Activated T-cell treated with anti-CD3 and anti-CD28 coated beads for 1 hour (primary cell): Measurements from ENCODE around the gene RFTN1.

Experiments used
- DNase-seq: peaks from one replicate; pipeline ENCODE4 v3.0.0-alpha.2; 2020; ENCODE audit warnings: low read depth

RFTN1 gene

DNA sequence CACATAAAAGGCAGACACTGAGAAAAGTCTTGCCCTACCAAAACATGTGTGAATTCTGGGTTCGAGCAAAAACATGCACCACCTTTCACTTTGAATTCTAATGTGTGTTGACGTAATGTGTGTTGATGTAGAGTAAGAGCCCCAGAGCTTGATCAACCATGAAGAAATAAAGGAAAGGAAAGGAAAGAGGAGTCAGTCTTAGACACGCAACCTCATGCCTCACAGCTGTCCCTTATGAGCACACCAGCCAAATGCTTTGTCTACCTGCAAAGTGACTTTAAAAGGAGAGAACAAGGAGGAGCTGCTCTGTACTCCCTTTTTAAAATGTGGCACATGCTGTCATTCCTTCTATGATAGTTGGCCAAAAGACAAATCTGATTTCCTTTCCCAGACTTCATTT lies 80.8 kb downstream of the RFTN1 start:
- no peak for DNase-seq

DNA sequence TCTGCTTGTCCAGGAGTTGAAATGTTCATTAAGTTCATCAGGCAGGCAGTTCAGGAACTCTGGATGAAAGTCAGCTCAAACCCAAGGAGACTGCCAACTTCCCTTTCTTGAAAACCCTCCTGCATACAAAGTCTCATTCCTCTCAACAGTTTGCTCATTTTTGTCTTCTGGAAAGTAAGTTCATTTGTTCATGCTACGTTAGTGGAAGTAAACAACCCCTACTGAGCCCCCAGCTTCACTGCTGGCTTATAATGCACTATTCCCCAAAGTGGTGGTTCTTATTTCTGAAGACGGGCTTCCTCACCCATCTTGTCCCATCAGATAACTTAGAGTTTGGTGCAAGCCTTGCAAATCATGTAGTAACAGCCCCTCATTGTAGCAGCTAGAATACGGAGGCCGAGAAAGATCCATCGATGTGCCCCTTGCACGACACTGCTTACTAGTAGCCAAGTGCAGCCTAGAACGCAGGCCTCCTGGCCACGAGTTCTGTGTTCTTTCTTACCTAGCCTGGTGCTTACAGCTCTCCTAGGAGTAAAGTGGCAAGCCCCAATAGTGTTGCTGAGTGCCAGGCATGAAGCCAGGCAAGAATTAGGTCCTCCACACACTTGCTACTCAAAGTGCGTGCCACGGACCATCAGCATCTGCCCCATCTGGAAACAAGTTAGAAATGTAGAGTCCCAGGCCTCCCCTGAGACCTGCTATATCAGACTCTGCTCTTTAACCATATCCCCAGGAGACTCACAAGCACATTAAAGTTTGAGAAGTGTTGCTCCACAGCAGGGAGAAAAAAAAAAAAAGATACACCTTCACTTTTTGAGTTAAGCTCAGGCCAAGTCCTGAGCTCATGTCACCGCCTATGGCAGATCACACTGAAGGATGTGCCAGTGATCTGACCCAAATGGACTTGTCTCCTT lies 82.5 kb downstream of the RFTN1 start:
- DNase-seq: no peak

DNA sequence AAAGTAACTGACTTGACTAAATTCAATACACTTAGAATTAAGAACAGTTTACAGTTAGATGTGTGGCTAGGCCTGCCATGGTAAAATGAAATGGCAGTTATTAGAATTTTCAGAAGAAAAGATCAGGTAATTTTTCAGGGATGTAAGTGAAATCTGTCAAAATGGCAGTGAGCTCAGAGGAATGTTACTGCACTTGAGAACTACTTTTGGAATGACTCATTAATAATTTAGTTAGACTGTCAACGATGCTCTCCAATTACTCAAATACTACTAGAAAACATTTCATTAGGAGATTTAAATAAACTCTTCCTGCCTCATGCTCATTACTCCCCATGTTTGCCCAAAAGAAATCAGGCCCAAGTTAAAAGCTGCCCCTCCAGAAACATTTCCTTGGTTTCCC lies 84.4 kb downstream of the RFTN1 start:
- no peak for DNase-seq

DNA sequence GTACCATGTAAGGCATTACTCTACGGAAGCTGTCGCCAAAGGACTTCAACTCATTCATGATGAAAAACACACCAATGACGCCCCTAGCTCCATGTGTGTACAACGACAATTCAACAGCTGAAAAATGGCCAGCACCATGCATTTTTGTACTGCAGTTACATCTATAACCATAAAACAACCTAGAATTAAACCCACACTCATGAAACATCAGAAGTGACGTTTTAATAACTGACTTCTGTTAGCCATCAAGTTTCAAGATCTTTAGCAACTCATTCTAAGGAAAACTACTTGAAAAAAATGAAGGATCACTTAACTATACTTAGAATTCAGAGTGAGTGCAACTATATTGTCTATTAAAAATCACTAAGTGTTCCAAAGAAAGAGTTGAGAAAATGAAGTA lies 84.9 kb downstream of the RFTN1 start:
- no peak for DNase-seq

DNA sequence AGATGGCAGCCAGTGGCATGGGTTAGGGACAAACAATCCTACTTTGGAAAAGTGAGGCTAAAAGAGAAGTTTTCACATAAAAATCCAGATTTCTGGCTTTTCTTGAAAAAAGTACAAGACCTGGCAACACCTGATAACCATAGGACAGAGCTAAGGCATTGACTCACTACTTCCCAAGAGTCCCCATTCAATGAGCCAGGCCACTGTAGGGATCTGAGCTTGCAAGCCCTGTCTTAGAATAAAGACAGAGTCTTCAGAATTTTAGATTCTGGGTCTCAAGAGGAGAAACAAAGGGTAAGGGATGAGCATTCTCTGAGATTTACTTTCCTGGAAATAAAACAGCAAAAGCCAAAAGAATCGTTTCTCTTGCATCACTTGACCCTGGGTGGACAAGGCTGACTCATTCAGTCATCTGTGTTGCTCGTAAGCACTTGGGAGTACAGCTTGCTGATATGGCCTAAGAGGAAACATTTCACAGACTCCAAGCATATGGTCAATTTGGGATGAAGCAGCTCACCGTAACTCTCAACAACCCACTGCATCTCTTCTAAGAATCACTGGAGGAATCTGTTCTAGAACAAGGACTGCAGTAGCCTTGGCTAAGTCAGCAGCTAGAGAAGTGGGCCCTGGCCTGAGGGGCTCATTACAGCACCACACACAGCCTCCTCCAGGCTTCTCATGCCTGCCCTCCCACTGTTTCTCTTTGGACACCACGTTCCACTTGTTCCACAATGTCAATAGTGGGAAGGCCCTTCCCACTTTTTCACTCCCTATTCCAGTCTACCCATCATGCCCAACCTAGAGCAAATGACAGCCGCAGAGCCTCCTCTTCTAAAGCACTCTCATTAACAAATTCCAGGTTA lies 86.2 kb downstream of the RFTN1 start:
- DNase-seq: no peak

DNA sequence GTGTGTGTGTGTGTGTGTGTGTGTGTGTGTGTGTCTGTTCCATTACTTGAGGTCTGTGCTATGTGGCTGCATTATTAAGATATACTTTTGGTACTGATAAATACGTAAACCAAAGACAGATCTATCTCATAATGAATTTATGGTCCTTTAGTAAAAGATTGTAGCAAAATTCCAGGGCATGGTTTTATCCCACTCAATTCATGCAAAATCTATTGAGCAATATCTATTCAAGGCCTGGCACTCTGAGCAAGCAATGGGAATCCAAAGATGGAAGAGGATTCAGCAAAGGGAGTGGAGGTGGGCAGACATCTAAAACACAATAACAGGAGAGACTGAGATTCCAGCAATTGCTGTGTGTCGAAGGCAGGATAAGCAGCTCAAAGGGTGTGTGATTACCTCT lies 86.8 kb downstream of the RFTN1 start:
- no peak for DNase-seq

DNA sequence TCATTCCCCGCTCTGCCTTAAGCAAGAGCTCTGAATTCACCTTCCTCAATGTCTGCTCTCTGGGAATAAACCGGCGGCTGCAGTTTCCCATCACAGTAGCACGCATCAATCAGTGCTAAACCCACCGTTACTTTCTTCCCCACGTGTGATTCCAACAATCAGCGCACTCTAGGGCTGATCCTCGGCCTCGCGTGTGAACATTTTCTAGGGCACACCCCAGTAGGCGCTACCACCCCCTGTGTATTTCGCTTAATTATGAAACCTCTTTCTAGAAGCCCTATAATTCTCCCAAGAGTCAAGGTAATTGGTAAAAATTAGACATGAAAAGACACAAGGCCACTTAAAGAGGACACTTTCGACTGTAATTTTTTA lies 87.5 kb downstream of the RFTN1 start:
- DNase-seq: no peak

DNA sequence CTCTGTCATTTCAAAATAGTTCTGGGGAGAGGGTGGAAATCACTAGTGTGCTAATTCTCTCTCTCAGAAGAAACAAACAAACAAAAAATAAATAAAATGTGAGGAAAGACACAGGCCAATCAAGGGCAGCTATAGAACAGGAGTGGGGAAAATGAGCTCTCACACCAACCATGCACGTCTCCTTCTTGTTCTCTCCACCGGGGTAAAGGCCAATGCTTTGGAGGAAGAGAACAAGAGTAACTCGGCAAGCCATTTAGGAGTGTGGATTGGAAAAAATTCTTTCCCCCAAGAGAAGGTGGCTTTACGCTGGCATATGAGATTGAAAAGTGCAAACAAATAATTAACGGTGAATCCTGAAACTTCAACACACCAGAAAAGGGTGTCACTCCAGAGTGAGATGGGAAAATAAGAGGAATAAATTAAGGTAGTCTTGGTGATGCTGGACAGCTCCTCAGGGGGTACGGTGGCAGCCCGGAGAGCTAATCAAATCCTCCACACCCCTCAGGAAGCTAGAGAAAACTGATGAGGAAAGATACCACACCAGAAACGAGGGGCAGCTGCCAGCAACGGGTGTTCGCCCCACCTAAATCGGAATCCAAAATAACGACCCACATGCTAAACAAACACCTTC lies 88.0 kb downstream of the RFTN1 start:
- no peak for DNase-seq

DNA sequence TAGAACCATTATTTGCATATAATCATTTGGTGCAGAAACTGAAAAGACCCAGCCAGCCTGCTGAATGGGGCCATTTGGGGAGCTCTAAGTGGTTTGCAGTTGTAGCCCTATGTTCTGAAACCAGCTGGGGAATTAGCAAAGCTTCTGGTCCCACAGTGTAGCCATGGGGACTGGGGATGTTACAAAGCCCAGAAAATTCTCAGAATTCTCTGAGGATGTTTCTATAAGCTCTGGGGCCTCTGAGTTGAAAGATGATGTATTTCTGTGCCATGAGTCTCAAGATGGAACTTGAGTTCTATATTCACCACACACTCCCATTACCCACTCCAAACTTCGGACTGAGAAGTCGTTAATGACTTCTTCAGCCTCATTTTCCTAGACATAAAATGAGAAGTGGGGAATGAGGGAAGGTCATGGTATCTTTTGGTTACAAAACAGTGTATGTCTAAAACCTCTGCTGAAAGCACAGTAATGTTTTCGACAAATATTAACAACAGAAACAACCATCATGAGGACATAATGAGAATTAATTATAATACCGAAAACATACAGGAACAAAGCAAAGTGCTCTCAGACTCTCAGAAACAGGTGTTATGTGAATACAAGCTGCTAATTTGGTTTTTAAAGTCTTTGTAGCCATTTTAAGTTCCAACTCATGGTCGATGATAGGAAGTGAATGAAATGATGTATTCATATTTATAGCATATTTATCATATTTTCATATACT lies 89.4 kb downstream of the RFTN1 start:
- no peak for DNase-seq

DNA sequence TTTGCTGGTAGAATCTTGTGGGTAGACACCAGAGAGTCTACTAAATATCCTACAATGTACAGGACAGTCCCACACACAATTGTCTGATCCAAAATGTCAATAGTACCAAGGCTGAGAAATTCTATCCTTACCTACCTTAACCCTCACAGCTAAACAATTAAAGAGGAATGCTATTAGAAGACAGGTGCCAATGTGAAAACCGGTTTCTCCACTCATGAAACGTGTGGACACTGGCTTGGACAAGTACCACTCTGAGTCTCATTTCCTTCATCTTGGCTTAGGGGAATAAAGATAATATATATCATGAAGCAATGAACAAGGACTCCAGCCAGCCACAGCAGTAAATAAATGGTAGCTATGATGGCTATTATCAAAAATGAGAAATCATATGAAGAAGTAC lies 90.2 kb downstream of the RFTN1 start:
- no peak for DNase-seq

DNA sequence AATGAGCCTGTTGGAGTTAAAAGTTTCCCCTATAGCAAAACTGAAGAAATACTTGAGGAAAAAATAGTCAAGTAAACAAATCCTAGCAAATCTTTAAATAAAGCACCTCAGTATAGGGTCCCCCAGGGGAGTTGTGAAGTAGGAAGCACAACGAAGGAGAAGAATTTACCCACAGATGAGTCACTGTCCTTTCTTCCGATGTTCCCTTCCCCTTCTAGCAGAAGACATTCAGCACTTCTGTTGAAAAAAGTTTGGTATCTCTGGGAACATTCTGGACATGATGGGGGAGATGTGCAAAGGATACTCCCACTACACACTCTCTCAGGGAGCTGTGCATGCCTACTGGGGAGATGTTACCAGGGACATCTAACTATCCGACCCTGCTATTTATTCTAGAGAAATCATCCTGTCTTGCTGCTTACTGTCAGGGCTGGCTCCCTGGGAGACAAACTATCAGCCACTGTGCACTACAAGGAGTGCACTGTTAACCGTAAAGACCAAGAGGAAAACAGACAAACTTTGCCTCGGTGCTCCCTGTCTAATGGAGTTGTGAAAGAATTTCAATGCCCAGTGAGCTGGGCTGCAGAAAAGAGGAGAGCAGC lies 93.8 kb downstream of the RFTN1 start:
- DNase-seq: no peak

DNA sequence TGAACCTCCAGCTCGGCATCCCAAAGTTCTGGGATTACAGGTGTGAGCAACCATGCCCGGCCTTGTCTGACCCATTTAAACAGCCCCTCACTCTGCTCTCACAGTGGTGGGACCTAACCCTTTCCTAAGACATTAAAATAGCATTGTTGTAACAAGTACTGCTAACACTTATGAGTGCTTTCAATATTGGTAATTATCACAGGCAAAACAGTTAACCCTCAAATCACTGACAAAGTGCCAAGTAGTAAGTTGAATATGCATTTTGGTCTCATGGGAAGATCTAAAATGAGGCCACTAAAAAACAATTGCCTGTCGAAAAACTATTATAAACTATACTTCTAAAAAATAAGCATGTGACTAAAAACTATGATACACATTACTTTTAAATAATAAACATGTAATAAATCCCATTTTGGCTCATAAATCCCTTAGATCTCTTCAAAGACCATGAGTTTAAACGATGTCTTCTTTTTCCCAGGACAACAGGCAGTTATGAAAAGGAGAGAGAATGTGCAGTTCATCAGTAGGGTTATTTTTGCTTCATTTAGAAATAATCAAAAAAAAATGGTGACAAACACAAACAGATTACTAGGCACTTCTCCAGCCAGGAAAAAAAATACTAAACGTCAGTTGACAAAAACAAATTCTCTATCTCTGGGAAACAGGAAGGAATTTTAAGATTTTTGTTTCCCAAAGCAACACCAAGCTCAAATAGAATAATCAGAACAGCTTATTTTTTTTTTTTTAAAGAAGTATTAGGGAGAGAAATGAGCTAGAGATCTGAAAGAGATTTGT lies 95.4 kb downstream of the RFTN1 start:
- DNase-seq: no peak

DNA sequence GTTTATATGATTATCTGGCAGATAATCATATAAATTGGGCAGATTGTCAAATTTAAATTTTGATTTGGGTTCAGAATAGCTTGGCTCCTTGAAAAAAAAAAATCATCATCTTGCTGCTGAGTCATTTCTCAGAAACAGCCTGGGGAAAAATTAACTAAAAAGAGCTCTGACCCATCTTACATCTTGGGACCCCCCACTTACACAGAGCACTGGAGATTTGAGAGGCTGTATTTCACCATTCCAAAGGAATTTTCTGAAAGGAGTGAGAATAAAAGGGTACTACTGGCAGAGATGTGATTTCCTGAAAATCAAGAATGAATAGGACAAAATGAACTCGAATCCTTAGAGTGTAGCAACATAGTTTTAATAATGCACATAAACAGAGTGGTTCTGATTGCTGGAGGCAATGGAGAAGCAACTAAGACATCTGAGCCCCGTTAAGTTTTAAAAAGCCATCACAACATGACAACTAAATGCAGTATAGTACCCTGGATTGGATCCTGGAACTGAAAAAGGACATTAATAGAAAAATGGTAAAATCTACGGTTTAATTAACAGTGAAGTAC lies 97.5 kb downstream of the RFTN1 start:
- no peak for DNase-seq

DNA sequence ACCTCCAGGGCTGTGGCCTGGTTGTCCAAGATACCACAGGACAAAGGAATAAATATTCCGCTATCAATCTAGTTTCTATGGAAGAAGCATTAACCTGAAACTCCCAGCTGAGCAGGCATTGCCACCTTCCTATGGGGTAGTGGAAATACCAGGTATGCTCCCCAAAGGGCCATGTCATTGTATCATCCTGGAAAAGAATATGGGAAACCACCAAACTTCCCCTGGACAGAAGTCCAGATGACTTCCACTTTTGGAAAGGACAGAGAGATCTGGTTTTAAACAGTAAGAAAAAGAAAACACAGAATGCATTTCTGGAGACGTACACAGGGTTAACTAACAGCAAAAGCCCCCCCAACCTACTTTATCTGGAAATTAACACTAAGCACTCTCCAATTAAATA lies 100.2 kb downstream of the RFTN1 start:
- DNase-seq: no peak

DNA sequence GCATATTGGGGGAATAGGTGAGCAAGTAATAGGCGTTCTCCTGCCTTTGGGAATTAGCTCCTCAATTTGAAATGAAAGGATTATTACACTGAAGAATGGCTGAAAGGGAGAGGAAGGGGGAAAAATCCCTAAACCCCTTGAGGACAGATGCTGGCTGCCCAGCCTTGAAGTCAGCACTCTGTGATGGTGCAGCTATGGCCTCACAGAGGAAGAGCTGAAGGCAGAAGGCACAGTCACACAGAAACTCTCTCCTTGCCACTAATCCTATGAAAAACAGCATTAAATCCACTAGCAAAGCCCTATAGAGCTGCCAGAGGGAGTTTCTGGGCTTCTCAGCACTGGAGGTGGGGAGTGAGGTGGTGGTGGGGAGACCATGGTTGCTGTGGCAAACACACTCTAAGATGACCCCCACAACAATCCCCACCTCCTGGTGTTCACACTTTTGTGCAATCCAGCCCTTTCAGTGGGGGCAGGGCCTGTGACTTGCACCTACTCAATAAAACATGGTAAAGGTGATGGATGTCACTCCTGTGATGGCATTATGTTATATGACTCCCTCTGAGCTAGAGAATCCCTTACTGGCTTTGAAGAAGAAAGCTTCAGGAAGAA lies 101.2 kb downstream of the RFTN1 start:
- DNase-seq: no peak

DNA sequence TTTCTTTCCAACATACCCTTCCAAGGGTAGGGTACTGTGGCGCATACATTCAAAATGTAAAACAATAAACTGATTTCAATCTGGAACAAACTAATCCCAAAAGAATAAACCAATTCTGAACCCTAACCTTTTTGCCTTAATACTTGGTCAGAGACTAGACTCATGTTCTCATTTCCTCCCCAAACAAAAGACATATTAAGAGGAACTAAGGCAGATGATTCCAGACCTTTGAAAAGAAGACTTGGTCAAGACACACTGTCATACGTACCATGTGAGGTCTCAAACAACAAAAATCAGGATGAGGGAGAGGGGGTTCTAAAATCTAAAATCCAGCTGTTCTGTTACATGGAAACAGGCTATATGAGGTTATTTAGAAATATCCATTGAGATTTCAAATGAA lies 102.1 kb downstream of the RFTN1 start:
- no peak for DNase-seq

DNA sequence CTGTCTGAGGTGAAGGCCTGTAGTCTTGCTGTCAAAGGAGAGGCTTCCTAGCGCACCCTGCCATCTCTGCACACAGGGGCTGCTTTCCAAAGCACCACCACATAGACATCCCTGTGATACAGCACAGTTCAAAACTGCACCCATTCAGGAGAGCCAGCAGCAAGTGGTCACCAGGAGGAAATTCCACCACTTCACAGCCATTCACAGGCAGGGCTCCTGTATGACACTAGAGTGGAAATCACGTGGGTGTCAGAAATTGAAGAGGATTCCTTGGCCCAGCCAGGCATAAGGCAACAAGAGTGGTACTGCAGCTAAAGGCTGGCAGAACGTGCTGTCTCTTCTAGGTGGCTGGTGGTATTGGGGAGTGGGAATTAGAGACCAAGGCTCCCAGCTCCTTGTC lies 102.8 kb downstream of the RFTN1 start:
- no peak for DNase-seq

DNA sequence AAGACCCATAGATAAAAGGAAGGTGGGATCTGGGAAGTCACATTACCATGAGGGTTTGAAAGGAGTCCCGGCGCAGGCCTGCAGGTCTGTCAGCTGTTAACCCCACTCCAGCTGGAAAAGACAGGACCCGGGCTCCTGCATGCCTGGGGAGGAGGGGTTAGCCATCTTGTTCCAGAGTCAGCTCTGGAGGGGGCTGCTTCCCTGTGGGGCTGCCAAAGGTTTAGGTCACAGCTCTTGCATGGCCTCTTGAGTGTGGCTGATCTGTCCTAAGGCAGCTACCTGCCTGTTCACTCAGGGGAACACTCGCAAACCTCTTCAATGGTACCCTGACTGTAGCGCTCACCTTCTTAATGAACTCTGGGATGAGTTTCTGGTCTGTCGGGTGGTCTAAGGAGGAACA lies 104.5 kb downstream of the RFTN1 start:
- DNase-seq: no peak

DNA sequence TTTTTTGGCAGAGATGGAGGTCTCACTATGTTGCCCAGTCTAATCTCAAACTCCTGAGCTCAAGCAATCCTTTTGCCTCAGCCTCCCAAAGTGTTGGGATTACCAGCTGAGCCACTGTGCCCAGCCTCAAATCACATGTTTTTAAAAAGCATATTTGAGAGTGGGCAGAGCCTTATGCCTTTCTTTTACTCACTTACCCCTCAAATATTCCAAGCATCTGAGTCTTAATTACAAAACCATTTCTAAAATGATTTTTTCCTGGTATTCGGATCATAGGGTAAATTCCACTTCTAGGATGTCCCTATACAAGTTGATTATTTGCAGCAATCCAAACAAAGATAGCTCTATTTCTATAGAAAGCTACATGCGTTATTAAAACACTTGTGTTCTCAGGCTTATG lies 106.1 kb downstream of the RFTN1 start:
- no peak for DNase-seq

DNA sequence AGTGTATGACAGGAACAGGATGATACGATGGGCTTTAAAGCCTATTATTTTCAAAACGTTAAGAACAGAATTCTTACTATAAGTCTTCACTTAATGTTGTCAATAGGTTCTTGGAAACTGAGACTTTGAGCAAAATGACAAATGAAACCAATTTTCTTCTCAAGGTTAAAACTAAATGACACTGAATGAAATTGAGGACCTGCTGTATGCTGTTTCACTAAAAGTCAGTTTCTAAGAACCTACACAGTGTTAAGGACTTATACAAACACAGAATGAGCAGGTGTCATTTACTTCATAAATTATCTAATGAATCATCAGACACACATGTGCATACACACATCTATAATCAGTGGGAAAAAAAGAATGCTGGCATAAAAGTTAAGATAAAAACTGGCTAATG lies 106.9 kb downstream of the RFTN1 start:
- DNase-seq: no peak
